Body of pancreas (tissue), 4 donors: ENCODE measurements around the gene VMA21.

Source experiments
- CTCF ChIP-seq, 7 experiments: fragments of 450-650 bp in 4 of 7; fragments of 200-600 bp in 3 of 7; sonication (generic) in 3 of 7; IDR thresholded peaks; one replicate each; pipeline ENCODE4 v1.5.1; 2016 to 2019; ENCODE audit warnings: antibody characterized with exemption in 7 of 7
- POLR2A ChIP-seq, 3 donors: fragments of 450-650 bp; IDR thresholded peaks; one replicate each; pipeline ENCODE4 v1.6.1; 2016; ENCODE audit warnings: antibody characterized with exemption in 3 of 3, mild to moderate bottlenecking in 2 of 3

GRCh38 chrX:151370906-151371305 lies 26.1 kb upstream of the VMA21 start:
- TF ChIP-seq CTCF (IDR thresholded peaks at IDR 0.05), result no peak
- TF ChIP-seq POLR2A (IDR thresholded peaks at IDR 0.05), result no peak
